Endothelial cell of umbilical vein (primary cell): ENCODE data around the gene ZSCAN4. TPM values are rescaled to one million over a fixed set of nuclear protein-coding genes. Genes with fewer than 3 reads are reported as not detected.

ENCODE experiments used
- BruUV-seq: library from RNA; stranded (reverse); fragments of 400-500 nt; replicated peaks from 2 replicates; lab custom pipeline; 2021; lab: Mats Ljungman, UMichigan
- CTCF ChIA-PET: fragments of 300-600, 350-600 bp; sonication (Branson Sonifier 250); formaldehyde crosslinking; loops from one replicate; lab custom pipeline; 2021; ENCODE audit warnings: antibody characterized with exemption, inconsistent platforms; lab: Charles Lee
- POLR2A ChIA-PET: fragments of 300-600, 350-600 bp; sonication (Branson Sonifier 250); formaldehyde crosslinking; loops from one replicate; lab custom pipeline; 2021; ENCODE audit warnings: antibody characterized with exemption, inconsistent platforms; lab: Charles Lee
- DNase-seq: peaks from one replicate; pipeline ENCODE4 v3.0.0-alpha.2; 2011; ENCODE audit warnings: low read depth, low spot score
- FAIRE-seq: peaks from 2 replicates; lab custom pipeline; 2011; peaks lifted over from hg19 to GRCh38; lab: Jason Lieb, UNC
- H2AFZ ChIP-seq: 2 replicates; pipeline ENCODE4 v1.6.0; 2012; ENCODE audit warnings: low read depth, low read length, control low read depth, inconsistent platforms
- H3K27ac ChIP-seq: 2 replicates; pipeline ENCODE4 v1.5.1; 2011; ENCODE audit warnings: low read depth, mild to moderate bottlenecking, control low read depth, low read length, moderate library complexity; ENCODE audit not compliant: insufficient read depth
- H3K27me3 ChIP-seq, 2 experiments: 2 replicates each; pipeline versions ENCODE4 v1.6.0 to v1.6.1; 2011; ENCODE audit warnings: low read length in 2 of 2, mixed read lengths in 1 of 2; ENCODE audit not compliant: control insufficient read depth in 2 of 2, insufficient read depth in 2 of 2
- H3K36me3 ChIP-seq, 2 experiments: 2 replicates in 1 of 2; 3 replicates in 1 of 2; pipeline ENCODE4 v1.5.1; 2011; ENCODE audit warnings: low read length in 2 of 2, mild to moderate bottlenecking in 1 of 2, moderate library complexity in 1 of 2; ENCODE audit not compliant: control insufficient read depth in 2 of 2, insufficient read depth in 2 of 2; ENCODE audit errors: extremely low read depth in 1 of 2
- H3K4me1 ChIP-seq: 3 replicates; pipeline ENCODE4 v1.5.1; 2011; ENCODE audit warnings: mild to moderate bottlenecking, low read length; ENCODE audit not compliant: control insufficient read depth, insufficient read depth; ENCODE audit errors: extremely low read depth
- H3K4me2 ChIP-seq: 2 replicates; pipeline ENCODE4 v1.6.1; 2011; ENCODE audit warnings: low read length, control low read depth, mixed read lengths; ENCODE audit not compliant: insufficient read depth
- H3K4me3 ChIP-seq, 3 experiments: fragments of 200-600 bp in 1 of 3; sonication (generic), shearing (Covaris generic) in 1 of 3; replicated peaks in 1 of 3; 2 replicates each; pipeline ENCODE4 v1.5.1; 2011 to 2016; ENCODE audit warnings: control low read depth in 3 of 3, low read length in 3 of 3, mild to moderate bottlenecking in 2 of 3, inconsistent platforms in 1 of 3, low read depth in 1 of 3, moderate library complexity in 1 of 3; ENCODE audit not compliant: insufficient read depth in 1 of 3
- H3K79me2 ChIP-seq: 2 replicates; pipeline ENCODE4 v1.6.0; 2012; ENCODE audit warnings: low read length, inconsistent platforms; ENCODE audit not compliant: control insufficient read depth, insufficient read depth
- H3K9ac ChIP-seq: replicated peaks from 2 replicates; pipeline ENCODE3; 2011; ENCODE audit warnings: low read length, control low read depth; ENCODE audit not compliant: insufficient read depth; ENCODE audit errors: extremely low read depth
- H3K9me1 ChIP-seq: replicated peaks from 3 replicates; pipeline ENCODE4 v1.6.0; 2011; ENCODE audit warnings: mild to moderate bottlenecking, low read length; ENCODE audit not compliant: control insufficient read depth, insufficient read depth; ENCODE audit errors: extremely low read depth
- H3K9me3 ChIP-seq: replicated peaks from 2 replicates; pipeline ENCODE4 v1.5.1; 2012; ENCODE audit warnings: low read length, inconsistent platforms; ENCODE audit not compliant: control insufficient read depth, insufficient read depth
- H4K20me1 ChIP-seq: replicated peaks from 2 replicates; pipeline ENCODE3; 2011; ENCODE audit warnings: mild to moderate bottlenecking, low read length; ENCODE audit not compliant: control insufficient read depth, insufficient read depth; ENCODE audit errors: extremely low read depth
- CTCF ChIP-seq, 2 donors: IDR thresholded peaks; 1 replicate in 1 of 2; 2 replicates in 1 of 2; pipeline ENCODE4 v1.5.1; 2011; ENCODE audit warnings: low read length in 2 of 2, mild to moderate bottlenecking in 2 of 2, moderate library complexity in 2 of 2, control low read depth in 1 of 2, inconsistent platforms in 1 of 2, low read depth in 1 of 2; ENCODE audit not compliant: insufficient read depth in 1 of 2; ENCODE audit errors: extremely low read depth in 1 of 2
- FOS ChIP-seq: IDR thresholded peaks from 2 replicates; pipeline ENCODE4 v1.6.1; 2011; ENCODE audit warnings: mild to moderate bottlenecking, low read length, moderate library complexity, borderline replicate concordance; ENCODE audit not compliant: insufficient read depth
- JUN ChIP-seq: IDR thresholded peaks from 2 replicates; pipeline ENCODE4 v1.6.1; 2011; ENCODE audit warnings: borderline replicate concordance, low read depth; ENCODE audit not compliant: insufficient read length, insufficient read depth
- MAX ChIP-seq: IDR thresholded peaks from 2 replicates; pipeline ENCODE4 v1.6.1; 2011; ENCODE audit not compliant: insufficient read depth, insufficient read length
- POLR2A ChIP-seq: IDR thresholded peaks from 2 replicates; pipeline ENCODE4 v1.6.1; 2012; ENCODE audit warnings: low read depth, mild to moderate bottlenecking, control low read depth, low read length
- POLR2AphosphoS5 ChIP-seq: IDR thresholded peaks from 2 replicates; pipeline ENCODE4 v1.6.1; 2012; ENCODE audit warnings: low read depth, mild to moderate bottlenecking, control low read depth, low read length, moderate library complexity; ENCODE audit not compliant: insufficient read depth
- dilution Hi-C: fragments of 300-500 bp; cut with MboI; formaldehyde crosslinking; loops from one replicate; pipeline ENCODE4 v1.15.0; 2019; ENCODE audit warnings: low sequenced_read_pairs; ENCODE audit not compliant: extremely low pct_ligation_motif_present
- intact Hi-C: fragments of 100-400 bp; cut with micrococcal nuclease; formaldehyde crosslinking; loops from one replicate; pipeline ENCODE4 v1.10.0; 2022
- polyA plus RNA-seq, 4 experiments: library from polyadenylated mRNA; depleted of rRNA in 3 of 4; stranded (reverse) in 3 of 4; unstranded in 1 of 4; fragments of >200 nt; gene quantifications; 2 replicates each; pipeline versions ENCODE4 v1.2.1 to v1.2.3, GENCODE V29; 2011 to 2012; ENCODE audit warnings: missing spikeins in 1 of 4
- total RNA-seq: library from RNA; stranded (reverse); gene quantifications from 2 replicates; pipeline ENCODE4 v1.2.3, GENCODE V29; 2021

ZSCAN4 gene
- total and polyA plus RNA-seq, 2 donors (not counting 3 experiments of a cell fraction or from before 2014, with no cell fraction given) = not detected

- Histone ChIP-seq H3K4me1 (no peaks in the 10 kb centered on the region), H3K4me2 (no peak overlapping the region), H3K27me3 (no peaks in the 10 kb centered on the region), H3K9me1 (no peaks in the 10 kb centered on the region), H4K20me1 (no peaks in the 10 kb centered on the region), H3K4me3 (no peak overlapping the region), H3K9me3 (peaks cover 26% of the 10 kb centered on the region), H3K27ac (no peak overlapping the region), H3K36me3 (peaks cover 9 to 38% of the 10 kb centered on the region in 2 experiments), H3K9ac (no peak overlapping the region), H3K79me2 (peaks cover 2% of the 10 kb centered on the region), H2AFZ (no peak overlapping the region)
- intact Hi-C loops (no loop called here), dilution Hi-C loops (no loop called here)
- BruUV-seq = no TSS peak
- DNase-seq = no peak
- POLR2A ChIA-PET = no interaction called here
- TF ChIP-seq JUN (no peak), FOS (no peak), POLR2A (no peak), POLR2AphosphoS5 (no peak), MAX (no peak)
- CTCF ChIA-PET = no interaction called here
- FAIRE-seq = no peak
These were observed 45.6 kb upstream of the ZSCAN4 start for GRCh38 chr19:57623091-57623490.

- Histone ChIP-seq H4K20me1 (no peaks in the 10 kb centered on the region), H3K9me3 (peaks cover 2% of the 10 kb centered on the region), H3K36me3 (peaks cover 0 to 4% of the 10 kb centered on the region in 2 experiments), H3K4me1 (peaks cover 5% of the 10 kb centered on the region), H3K27me3 (no peaks in the 10 kb centered on the region), H3K9ac (peak within 1 kb of the TSS; percentile 64), H3K9me1 (no peaks in the 10 kb centered on the region), H3K4me2 (peak within 1 kb of the TSS; percentile 67), H3K4me3 (peak within 1 kb of the TSS; percentile 51 to 75 (median 71)), H3K79me2 (no peaks in the 10 kb centered on the region), H2AFZ (peak within 1 kb of the TSS; percentile 93), H3K27ac (peak within 1 kb of the TSS; percentile 26)
- dilution Hi-C loops (no loop called here), intact Hi-C loops (loop anchor here (1.0 to 10.0 kb wide), 6 partner anchors 19 to 372 kb away; partner anchors contain the start of genes ZNF134, ZNF530, ZNF606 and ZNF749)
- ChIA-PET CTCF (interaction anchor here (0.6 to 0.7 kb wide), 3 partner anchors 19 to 372 kb away, joined by 3 to 7 read pairs (median 4); partner anchors contain the start of genes ZNF134 and ZNF551), POLR2A (interaction anchor here (0.6 to 1.0 kb wide), 2 partner anchors 19 to 426 kb away, joined by 3 to 4 read pairs; partner anchors contain the start of genes ZNF134 and ZNF135)
- TF ChIP-seq POLR2A = peak; percentile 46
- TF ChIP-seq CTCF (IDR thresholded peaks at IDR 0.05; ENCODE audit: extremely low read depth in 1 of 2, insufficient read depth in 1 of 2, low read depth in 1 of 2, low read length in 2 of 2) = no peak
- no peak for TF ChIP-seq POLR2AphosphoS5
- DNase-seq = peak; percentile 94
- peak; percentile 93 for FAIRE-seq
- BruUV-seq = TSS peak; percentile 10
These were observed 35.5 kb upstream of the ZSCAN4 start, which contains the start of gene ZNF211 for GRCh38 chr19:57632987-57633831. Gene ZNF211, plus strand, starts transcription at chr19:57633168. Its CDS starts 179 bp downstream, at chr19:57633347.
